GM13977 (cell line): Measurements from ENCODE around the gene IL1A.

Experiments used
- DNase-seq: peaks from one replicate; pipeline ENCODE4 v3.0.0; 2012; ENCODE audit warnings: low spot score
- CTCF ChIP-seq: IDR thresholded peaks from 2 replicates; pipeline ENCODE4 v1.5.1; 2012; ENCODE audit warnings: mild to moderate bottlenecking, control low read depth; ENCODE audit not compliant: insufficient read depth; ENCODE audit errors: extremely low read depth, missing control alignments
- in situ Hi-C: fragments of 300-500 bp; cut with MboI; formaldehyde crosslinking; loops from one replicate; pipeline ENCODE4 v1.12.0; 2022; ENCODE audit warnings: low sequenced_read_pairs, low pct_unique_long_range_greater_than_20kb, mixed read lengths, inconsistent platforms; ENCODE audit not compliant: unreplicated experiment

IL1A gene

GRCh38 chr2:112830682-112831512, 46.6 kb upstream of the IL1A start:
- TF ChIP-seq CTCF = no peak
- no peak for DNase-seq
- in situ Hi-C loops = no loop called here

DNA sequence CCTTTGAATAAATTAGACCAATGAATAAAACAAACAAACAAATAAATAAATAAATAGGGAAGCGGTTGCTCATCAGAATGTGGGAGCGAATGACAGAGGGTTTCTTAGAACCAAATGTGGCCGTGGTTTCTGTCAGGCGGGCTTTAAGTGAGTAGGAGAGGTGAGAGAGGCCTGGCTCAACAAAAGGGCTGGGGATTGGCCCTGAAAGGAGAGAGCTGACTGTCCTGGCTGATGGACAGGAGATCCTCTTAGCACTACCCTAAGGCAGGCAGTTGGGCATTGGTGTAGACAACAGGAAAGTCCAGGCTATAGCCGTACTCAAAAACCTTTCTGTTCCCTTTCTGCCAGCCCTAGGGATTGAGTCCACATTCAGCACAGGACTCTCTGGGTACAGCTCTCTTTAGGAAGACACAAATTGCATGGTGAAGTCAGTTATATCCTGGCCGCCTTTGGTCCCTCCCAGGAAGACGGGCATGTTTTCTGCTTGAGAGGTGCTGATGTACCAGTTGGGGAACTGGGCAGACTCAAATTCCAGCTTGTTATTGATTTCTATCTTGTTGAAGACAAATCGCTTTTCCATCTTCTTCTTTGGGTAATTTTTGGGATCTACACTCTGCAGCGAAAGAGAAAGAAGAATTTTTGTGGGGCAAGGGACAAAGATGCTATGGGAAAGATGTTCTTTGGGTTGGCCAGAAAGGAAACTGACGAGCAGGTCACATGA, 45.8 kb upstream of the IL1A start:
- in situ Hi-C loops = no loop called here
- TF ChIP-seq CTCF = no peak
- DNase-seq = no peak

GRCh38 chr2:112829101-112829960, 45.0 kb upstream of the IL1A start:
- in situ Hi-C loops = no loop called here
- no peak for TF ChIP-seq CTCF
- DNase-seq = no peak

- no peak for TF ChIP-seq CTCF
- DNase-seq = no peak
- in situ Hi-C loops = no loop called here
Observed at GRCh38 chr2:112828251-112828691, 44.0 kb upstream of the IL1A start.

DNA sequence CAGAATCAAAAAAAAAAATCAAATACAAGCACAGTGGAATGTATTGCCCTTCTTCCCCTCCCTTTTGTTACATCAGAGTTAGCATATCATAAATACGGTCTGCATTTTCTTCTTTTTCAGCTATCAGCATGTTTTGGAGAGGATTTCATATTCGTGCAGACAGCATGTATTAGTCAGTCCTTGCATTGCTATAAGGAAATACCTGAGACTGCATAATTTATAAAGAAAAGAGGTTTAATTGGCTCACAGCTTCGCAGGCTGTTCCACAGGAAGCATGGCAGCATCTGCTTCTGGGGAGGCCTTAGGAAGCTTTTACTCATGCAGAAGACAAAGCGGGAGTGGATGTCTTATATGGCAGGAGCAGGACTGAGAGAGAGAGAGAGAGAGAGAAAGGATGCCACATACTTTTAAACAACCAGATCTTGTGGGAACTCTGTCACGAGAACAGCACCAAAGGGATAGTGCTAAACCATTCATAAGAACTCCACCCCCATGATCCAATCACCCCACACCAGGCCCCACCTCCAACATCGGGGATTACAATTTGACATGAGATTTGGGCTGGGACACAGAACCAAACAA, 43.4 kb upstream of the IL1A start:
- TF ChIP-seq CTCF = no peak
- DNase-seq = no peak
- in situ Hi-C loops = no loop called here

- in situ Hi-C loops = no loop called here
- no peak for DNase-seq
- TF ChIP-seq CTCF = no peak
Observed at GRCh38 chr2:112827009-112827408, 42.7 kb upstream of the IL1A start.
